OCI-LY3 (cell line): ENCODE data around the gene APOL5.

Experiments
- EZH2phosphoT487 ChIP-seq: fragments of 200-600 bp; shearing (Covaris generic); IDR thresholded peaks from 2 replicates; pipeline ENCODE4 v1.6.1; 2018; ENCODE audit warnings: antibody characterized with exemption, mixed run types, low read depth
- TF ChIP-seq, protein P1 (sequence below): fragments of 200-600, 300-600 bp; sonication (generic); IDR thresholded peaks from 2 replicates; pipeline ENCODE4 v1.5.1; 2014; ENCODE audit warnings: antibody characterized with exemption, low read length, low read depth

DNA sequence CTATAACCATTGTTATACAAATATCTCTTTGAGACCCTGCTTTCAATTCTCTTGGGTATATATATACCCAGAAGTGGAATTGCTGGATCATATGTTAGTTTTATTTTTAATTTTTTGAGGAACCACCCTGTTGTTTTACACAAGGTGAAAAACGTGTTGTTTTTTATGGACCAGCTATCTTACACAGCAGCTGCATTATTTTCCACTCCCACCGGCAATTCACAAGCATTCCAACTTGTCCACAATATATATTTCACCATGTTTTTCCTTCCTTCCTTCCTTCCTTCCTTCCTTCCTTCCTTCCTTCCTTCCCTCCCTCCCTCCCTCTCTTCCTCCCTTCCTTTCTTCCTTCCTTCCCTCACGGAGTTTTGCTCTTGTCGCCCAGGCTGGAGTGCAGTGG lies 6.3 kb upstream of the APOL5 start:
- TF ChIP-seq, protein P1, sequence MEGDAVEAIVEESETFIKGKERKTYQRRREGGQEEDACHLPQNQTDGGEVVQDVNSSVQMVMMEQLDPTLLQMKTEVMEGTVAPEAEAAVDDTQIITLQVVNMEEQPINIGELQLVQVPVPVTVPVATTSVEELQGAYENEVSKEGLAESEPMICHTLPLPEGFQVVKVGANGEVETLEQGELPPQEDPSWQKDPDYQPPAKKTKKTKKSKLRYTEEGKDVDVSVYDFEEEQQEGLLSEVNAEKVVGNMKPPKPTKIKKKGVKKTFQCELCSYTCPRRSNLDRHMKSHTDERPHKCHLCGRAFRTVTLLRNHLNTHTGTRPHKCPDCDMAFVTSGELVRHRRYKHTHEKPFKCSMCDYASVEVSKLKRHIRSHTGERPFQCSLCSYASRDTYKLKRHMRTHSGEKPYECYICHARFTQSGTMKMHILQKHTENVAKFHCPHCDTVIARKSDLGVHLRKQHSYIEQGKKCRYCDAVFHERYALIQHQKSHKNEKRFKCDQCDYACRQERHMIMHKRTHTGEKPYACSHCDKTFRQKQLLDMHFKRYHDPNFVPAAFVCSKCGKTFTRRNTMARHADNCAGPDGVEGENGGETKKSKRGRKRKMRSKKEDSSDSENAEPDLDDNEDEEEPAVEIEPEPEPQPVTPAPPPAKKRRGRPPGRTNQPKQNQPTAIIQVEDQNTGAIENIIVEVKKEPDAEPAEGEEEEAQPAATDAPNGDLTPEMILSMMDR = no peak
- no peak for TF ChIP-seq EZH2phosphoT487
